ENCODE data around the gene TAPT1. TPM values are rescaled to one million over a fixed set of nuclear protein-coding genes. Genes with fewer than 3 reads are reported as not detected.

TAPT1 gene
- total and polyA plus RNA-seq, 2 of the 13 experiments (the other 11 are each of a cell fraction or from before 2014, with no cell fraction given), result 24.5 to 25.3 TPM

DNA sequence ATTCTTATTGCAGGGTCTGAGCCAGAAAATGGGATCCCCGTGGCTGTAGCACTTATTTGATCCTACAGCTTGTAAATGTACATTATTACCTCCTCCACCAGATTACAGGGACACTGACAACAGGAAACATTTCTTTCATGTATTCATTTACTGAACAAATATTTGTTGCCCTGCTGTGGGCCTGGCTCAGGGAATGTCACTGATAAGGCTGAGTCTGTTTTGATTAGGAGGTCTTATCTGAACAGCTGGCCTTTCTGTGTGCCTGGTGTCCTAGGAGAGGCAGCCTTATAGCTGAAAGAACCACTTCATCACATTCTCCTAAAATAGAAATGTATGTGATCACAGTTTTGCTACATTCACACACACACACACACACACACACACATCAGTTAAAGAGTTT, 96.9 kb downstream of the TAPT1 start (continued):
- TF ChIP-seq NONO (IDR thresholded peaks at IDR 0.05) (no peak), NONO (CRISPR knock-in tag; conservative IDR thresholded peaks at IDR 0.05) (peak; percentile 34; the same call in 1 of the 2 replicates), GABPA (IDR thresholded peaks at IDR 0.05; ENCODE audit: low read depth, low read length) (no peak), GABPA (CRISPR knock-in tag; IDR thresholded peaks at IDR 0.05; ENCODE audit: low read depth) (no peak), AKAP8 (CRISPR knock-in tag; IDR thresholded peaks at IDR 0.05) (no peak), PHF20 (CRISPR knock-in tag; IDR thresholded peaks at IDR 0.05) (no peak), ZNF746 (CRISPR knock-in tag; IDR thresholded peaks at IDR 0.05) (no peak), HDAC1 (CRISPR knock-in tag; IDR thresholded peaks at IDR 0.05) (peak; percentile 54), ZZZ3 (CRISPR knock-in tag; IDR thresholded peaks at IDR 0.05; ENCODE audit: borderline replicate concordance) (no peak), ZNF607 (CRISPR knock-in tag; IDR thresholded peaks at IDR 0.05; ENCODE audit: borderline replicate concordance) (no peak), ZNF33B (CRISPR knock-in tag; IDR thresholded peaks at IDR 0.05) (no peak), NR1H2 (CRISPR knock-in tag; IDR thresholded peaks at IDR 0.05; ENCODE audit: borderline replicate concordance, low read depth) (no peak), ZNF570 (CRISPR knock-in tag; IDR thresholded peaks at IDR 0.05; ENCODE audit: borderline replicate concordance) (no peak), ZBTB38 (CRISPR knock-in tag; IDR thresholded peaks at IDR 0.05) (no peak), ARNTL (CRISPR knock-in tag; IDR thresholded peaks at IDR 0.05) (no peak), ZNF124 (CRISPR knock-in tag; IDR thresholded peaks at IDR 0.05) (no peak), POLR2A (IDR thresholded peaks at IDR 0.05; ENCODE audit: insufficient read depth in 1 of 2, low read depth in 2 of 2, low read length in 2 of 2) (no peak)
- TF ChIP-seq, protein P1, sequence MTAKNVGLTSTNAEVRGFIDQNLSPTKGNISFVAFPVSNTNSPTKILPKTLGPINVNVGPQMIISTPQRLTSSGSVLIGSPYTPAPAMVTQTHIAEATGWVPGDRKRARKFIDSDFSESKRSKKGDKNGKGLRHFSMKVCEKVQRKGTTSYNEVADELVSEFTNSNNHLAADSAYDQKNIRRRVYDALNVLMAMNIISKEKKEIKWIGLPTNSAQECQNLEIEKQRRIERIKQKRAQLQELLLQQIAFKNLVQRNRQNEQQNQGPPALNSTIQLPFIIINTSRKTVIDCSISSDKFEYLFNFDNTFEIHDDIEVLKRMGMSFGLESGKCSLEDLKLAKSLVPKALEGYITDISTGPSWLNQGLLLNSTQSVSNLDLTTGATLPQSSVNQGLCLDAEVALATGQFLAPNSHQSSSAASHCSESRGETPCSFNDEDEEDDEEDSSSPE (CRISPR knock-in tag; IDR thresholded peaks at IDR 0.05), result no peak
- TF ChIP-seq, protein P2, sequence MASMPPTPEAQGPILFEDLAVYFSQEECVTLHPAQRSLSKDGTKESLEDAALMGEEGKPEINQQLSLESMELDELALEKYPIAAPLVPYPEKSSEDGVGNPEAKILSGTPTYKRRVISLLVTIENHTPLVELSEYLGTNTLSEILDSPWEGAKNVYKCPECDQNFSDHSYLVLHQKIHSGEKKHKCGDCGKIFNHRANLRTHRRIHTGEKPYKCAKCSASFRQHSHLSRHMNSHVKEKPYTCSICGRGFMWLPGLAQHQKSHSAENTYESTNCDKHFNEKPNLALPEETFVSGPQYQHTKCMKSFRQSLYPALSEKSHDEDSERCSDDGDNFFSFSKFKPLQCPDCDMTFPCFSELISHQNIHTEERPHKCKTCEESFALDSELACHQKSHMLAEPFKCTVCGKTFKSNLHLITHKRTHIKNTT (CRISPR knock-in tag; IDR thresholded peaks at IDR 0.05), result no peak
- TF ChIP-seq, protein P3, sequence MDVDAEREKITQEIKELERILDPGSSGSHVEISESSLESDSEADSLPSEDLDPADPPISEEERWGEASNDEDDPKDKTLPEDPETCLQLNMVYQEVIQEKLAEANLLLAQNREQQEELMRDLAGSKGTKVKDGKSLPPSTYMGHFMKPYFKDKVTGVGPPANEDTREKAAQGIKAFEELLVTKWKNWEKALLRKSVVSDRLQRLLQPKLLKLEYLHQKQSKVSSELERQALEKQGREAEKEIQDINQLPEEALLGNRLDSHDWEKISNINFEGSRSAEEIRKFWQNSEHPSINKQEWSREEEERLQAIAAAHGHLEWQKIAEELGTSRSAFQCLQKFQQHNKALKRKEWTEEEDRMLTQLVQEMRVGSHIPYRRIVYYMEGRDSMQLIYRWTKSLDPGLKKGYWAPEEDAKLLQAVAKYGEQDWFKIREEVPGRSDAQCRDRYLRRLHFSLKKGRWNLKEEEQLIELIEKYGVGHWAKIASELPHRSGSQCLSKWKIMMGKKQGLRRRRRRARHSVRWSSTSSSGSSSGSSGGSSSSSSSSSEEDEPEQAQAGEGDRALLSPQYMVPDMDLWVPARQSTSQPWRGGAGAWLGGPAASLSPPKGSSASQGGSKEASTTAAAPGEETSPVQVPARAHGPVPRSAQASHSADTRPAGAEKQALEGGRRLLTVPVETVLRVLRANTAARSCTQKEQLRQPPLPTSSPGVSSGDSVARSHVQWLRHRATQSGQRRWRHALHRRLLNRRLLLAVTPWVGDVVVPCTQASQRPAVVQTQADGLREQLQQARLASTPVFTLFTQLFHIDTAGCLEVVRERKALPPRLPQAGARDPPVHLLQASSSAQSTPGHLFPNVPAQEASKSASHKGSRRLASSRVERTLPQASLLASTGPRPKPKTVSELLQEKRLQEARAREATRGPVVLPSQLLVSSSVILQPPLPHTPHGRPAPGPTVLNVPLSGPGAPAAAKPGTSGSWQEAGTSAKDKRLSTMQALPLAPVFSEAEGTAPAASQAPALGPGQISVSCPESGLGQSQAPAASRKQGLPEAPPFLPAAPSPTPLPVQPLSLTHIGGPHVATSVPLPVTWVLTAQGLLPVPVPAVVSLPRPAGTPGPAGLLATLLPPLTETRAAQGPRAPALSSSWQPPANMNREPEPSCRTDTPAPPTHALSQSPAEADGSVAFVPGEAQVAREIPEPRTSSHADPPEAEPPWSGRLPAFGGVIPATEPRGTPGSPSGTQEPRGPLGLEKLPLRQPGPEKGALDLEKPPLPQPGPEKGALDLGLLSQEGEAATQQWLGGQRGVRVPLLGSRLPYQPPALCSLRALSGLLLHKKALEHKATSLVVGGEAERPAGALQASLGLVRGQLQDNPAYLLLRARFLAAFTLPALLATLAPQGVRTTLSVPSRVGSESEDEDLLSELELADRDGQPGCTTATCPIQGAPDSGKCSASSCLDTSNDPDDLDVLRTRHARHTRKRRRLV (CRISPR knock-in tag; IDR thresholded peaks at IDR 0.05), result no peak
- TF ChIP-seq, protein P4, sequence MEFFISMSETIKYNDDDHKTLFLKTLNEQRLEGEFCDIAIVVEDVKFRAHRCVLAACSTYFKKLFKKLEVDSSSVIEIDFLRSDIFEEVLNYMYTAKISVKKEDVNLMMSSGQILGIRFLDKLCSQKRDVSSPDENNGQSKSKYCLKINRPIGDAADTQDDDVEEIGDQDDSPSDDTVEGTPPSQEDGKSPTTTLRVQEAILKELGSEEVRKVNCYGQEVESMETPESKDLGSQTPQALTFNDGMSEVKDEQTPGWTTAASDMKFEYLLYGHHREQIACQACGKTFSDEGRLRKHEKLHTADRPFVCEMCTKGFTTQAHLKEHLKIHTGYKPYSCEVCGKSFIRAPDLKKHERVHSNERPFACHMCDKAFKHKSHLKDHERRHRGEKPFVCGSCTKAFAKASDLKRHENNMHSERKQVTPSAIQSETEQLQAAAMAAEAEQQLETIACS (CRISPR knock-in tag; IDR thresholded peaks at IDR 0.05), result no peak
- TF ChIP-seq, protein P5, sequence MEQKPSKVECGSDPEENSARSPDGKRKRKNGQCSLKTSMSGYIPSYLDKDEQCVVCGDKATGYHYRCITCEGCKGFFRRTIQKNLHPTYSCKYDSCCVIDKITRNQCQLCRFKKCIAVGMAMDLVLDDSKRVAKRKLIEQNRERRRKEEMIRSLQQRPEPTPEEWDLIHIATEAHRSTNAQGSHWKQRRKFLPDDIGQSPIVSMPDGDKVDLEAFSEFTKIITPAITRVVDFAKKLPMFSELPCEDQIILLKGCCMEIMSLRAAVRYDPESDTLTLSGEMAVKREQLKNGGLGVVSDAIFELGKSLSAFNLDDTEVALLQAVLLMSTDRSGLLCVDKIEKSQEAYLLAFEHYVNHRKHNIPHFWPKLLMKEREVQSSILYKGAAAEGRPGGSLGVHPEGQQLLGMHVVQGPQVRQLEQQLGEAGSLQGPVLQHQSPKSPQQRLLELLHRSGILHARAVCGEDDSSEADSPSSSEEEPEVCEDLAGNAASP (CRISPR knock-in tag; IDR thresholded peaks at IDR 0.05; ENCODE audit: borderline replicate concordance), result 0 out of 2 replicates have a peak, but pooled peaks have one; percentile 41

Data from HepG2 (cell line).